T follicular helper cell (primary cell): ENCODE measurements around the gene SPAG6.
"Not testable (repeated sequence)": the region's sequence is repeated elsewhere in the genome, so short reads cannot be mapped to it uniquely, and the experiment has no call there.

ENCODE experiments used
- DNase-seq: peaks from one replicate; pipeline ENCODE4 v3.0.0-alpha.2; 2020; ENCODE audit warnings: low read depth
- total RNA-seq, 2 experiments: gene quantifications; one replicate each; lab custom pipeline; 2026; lab: John Stamatoyannopoulos, UW

The SPAG6 gene
- total RNA-seq, result 0 to 0.09 reads per million in 2 experiments

DNA sequence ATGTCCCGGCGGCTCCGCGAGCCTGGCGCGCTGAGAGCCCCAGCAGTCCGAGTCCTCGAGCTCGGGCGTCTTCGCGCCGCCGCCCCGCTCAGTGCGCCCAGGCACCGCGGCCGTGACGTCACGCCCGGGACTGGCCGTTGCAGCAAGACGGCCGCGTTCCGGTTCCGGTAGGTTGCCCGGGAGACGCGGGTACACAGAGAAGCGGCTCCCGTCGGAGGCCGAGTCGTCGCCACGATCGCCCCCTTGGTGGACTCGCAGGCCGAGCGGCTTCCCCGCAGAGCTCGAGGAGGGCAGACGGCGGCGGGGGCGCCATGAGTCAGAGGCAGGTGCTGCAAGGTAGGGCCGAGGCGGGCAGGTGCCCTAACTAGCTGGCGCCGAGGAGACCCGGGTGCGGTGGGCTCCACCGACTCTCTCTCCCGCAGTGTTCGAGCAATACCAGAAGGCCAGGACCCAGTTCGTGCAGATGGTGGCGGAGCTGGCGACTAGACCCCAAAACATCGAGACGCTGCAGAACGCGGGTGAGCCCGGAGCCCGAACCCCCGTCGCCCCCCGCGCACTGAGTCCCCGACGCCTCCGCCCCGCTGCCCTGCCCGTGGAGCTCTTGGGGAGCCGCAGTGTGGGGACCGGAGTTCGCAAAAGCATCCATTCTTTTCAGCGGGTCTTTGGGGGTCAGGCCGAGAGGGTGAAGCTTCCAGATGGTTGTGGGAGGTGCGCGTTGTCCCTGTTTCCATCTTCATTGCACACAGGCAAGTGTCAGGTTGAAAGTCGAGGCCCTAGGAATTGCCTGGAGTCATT is at the start of gene SPAG6:
SPAG6 (plus strand) TSS at position 196 of the 795 bp plus-strand sequence; CDS start at position 312, 116 bp downstream.
- no peak for DNase-seq

DNA sequence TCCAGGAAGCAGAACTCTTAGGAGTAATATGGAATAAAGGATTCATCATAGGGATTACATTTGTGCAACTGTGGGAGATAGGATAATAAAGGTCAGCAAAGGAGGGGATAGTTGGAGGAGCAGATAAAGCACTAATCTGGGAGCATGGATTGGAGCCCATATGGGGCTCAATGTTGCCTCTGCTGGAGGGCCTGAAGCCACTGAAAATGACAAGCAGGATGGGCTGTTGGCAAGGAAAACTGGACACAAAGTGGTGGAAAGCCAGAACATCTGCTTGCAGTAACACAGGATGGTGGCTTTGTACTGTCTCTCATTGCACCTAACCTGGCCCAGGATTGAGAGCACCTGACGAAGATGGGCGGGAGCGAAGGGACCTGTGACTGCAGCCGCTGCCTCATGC is 44.1 kb upstream of the SPAG6 start:
- no peak for DNase-seq

DNA sequence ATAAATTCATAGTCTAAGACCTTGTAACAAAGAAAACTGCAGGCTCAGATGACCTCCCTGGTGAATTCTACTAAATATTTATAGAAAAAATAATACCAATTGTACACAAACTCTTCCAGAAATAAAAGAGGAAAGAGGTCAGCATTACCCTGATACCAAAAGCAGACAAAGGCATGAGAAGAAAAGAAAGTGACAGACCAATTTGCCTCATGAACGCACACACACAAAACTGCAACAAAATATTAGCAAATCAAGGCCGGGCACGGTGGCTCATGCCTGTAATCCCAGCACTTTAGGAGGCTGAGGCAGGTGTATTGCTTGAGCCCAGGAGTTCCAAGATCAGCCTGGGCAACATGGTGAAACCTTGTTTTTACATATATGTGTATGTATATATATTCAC is 41.8 kb upstream of the SPAG6 start:
- DNase-seq, result no peak

DNA sequence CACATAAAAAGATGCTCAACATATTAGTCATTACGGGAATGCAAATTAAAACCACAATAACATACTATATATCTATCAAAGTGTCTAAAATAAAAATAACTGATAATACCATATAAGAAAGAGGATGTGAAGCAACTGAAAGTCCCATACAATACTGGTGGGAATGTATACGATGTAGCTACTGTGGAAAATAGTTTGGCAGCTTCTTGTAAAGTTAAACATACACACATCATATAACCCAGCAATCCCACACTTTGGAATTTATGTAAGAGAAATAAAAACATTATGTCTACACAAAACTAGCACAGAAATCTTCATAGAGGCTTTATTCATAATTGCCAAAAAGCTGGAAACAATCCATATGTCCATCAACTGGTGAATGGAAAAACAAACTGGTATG is 39.6 kb upstream of the SPAG6 start:
- DNase-seq, result no peak

DNA sequence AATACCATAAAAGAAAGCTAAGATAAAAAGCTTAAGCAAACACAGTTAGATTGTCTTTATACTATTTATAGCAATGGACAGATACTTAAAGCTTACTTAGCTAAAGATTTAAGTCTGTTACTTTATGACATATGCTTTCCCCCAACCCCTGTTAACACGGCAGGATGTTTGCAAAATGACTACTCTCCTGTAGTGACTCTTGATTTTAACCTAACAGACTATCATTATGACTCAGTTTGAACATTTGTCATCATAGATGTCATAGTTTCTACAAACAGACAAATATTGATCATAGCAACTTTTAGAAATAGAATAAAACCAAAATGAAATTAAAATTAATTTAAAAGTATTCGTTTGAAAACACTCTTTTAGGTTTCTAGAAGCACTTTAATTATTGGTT is 36.9 kb upstream of the SPAG6 start:
- no peak for DNase-seq

DNA sequence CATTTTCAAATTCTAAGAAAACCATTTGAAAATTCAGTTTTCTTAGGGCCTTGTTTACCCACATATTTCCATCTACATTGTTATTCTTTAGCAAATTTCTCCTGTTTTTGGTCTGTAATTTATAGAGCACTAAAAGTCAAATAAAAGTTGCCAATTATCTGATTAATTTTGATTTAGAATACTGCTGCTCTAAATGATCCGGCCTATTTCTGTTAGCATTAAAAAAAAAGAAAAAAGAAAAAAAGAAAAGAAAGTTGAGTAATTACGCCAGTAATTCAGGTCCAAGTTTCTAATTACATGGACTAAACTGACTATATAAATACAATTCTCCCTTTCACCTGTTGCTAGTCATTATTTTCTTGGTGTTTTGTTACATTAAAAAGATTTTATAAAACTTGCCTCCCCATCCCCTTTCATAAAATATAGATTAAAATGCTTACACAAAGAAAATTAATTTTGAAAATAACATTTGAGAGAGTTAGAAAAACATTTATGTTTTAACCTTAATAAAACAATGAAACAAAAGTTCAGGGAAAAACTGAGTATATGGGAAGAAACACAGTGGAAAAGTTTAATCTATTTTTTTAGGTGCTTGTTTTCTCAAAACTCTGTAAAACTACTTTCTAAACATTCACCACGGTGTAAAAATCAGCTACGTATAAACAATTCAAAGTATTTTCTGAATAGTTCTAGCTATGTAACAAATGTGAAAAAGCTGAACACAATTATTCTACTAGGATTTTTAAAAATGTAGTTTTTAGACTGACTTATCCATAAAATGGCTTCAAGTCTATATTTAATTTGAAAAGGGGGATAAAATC is 35.9 kb upstream of the SPAG6 start:
- no peak for DNase-seq

DNA sequence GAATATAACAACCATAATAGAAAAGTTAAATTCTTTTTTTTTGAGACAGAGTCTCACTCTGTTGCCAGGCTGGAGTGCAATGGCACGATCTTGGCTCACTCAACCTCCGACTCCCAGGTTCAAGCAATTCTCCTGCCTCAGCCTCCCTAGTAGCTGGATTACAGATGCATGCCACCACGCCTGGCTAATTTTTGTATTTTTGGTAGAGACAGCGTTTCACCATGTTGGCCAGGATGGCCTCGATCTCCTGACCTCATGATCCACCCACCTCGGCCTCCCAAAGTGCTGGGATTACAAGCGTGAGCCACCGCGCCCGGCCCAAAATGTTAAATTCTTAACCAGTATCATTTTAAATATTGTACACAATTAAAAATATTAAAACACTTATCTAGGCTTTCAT is 35.3 kb upstream of the SPAG6 start:
- DNase-seq, result not testable (repeated sequence)

DNA sequence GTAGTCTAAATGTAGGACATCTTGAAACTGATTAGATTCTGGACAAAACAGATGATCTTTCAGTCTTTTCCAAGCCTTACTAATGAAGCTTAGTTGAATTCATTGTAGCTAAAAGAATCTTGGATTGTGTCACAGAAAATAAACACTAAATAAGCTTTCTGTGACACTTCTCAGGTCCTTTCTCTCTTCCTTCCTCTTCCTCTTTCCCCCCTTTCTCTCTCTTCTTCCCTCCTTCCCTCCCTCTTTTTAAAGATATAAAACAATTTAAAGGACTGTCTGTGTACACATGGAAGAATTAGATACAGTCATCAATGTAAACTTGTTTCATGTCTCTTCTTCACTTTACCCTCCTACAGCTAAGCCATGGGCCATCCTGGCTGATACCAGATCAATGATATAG is 34.4 kb upstream of the SPAG6 start:
- no peak for DNase-seq

DNA sequence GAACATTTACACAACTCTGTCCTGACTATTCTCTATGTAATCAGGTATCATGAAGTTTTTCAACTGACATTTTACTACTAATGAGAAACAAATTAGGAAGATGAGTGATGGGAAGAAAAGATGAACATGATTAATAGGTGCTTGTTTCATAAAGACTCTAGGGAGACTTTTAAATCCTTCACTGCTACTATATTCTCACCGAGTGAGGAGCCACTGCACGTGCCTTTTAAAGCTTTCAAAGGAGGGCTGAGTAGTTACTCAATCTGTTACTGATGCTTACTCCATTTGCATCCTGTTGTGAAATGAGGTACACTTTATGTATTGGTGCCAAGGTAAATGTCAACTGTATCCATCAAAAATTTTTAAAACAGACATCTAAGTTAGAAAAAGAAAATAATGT is 30.4 kb upstream of the SPAG6 start:
- no peak for DNase-seq

DNA sequence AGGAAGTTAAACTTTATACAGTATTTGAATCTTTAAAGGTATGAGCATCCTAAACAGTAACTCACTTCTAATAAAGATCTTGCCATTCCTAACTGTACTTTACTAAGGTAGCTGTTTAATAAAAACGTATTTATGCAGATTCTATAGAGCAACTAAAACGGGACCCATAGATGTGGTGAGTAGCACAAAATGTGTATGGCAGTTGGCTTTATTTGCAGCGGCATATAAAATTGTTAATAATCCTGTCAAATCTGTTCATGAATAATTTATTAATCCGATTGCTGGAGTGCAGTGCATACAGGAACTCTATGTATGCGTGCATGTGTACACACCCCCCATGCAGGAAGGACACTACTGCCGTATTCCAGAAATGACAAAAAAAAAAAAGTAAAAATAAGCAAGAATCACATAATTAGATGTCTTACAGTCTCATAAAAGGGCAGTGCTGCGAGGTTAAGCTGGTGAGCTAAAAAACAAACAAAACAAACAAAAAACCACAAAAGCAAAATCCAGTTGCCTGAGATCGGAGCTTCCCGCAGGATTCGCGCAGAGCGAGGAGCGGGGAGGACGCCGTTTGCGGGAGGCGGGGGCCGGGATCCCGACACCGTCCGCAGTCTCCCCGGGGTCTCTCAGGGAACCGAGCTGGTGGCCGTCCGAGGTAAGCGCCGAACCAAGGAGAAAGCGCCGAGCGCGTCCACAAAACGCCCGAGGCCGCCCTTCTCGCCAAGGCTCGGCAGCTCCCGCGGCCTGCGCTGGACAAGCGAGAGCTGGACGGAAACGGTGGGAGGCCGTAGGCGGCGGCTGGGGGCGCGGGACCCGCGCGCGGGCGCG is 29.6 kb upstream of the SPAG6 start:
- DNase-seq, result no peak

DNA sequence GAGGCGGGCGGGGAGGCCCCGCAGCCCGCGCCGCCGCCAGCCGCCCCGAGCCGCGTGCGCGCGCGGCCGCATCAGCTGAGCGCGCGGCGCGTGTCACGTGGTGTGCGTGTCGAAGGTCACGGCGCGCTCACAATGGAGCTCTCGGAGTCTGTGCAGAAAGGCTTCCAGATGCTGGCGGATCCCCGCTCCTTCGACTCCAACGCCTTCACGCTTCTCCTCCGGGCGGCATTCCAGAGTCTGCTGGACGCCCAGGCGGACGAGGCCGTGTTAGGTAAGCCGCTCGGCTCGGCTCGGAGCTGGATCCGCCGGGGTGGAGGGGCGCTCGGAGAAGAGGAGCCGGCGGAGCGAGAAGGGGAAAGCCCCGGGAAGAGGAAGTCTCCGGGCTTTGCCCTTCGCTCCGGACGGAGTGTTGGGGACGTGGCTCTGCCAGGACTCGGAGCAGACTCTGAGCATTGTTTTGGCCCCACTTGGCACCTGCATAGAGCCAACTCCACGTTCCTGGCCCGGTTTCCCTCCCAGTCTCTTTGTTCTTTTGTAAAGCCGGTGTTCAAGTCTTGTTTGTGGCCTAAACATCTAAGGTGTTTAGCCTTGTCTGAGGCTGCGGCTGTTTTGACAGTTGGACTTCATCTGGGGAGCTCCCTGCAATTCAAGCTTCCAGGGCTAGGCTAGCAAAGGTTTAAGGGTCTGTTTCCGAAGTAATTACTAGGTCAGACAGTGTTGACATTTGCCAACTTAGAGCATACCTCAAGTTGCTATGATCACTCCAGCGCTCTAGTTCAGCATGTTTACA is 28.8 kb upstream of the SPAG6 start, which contains the start of gene COMMD3:
COMMD3 (plus strand) TSS at position 103 of the 790 bp plus-strand sequence; CDS start at position 133, 30 bp downstream.
- peak; percentile 74 for DNase-seq

DNA sequence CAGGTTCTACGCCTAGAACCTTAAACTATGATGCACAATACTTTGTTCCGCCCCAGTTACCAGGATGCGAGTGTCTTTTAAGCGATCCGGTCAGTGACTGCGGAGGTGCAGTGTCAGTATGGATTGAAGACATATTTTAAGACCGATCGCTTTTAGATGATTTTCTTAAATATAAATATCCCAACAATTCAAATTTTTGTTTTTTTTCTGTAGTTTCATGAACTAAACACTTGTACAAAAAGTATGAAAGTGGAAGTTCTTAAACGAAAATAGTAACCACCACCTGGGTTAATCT is 28.3 kb upstream of the SPAG6 start:
- no peak for DNase-seq

DNA sequence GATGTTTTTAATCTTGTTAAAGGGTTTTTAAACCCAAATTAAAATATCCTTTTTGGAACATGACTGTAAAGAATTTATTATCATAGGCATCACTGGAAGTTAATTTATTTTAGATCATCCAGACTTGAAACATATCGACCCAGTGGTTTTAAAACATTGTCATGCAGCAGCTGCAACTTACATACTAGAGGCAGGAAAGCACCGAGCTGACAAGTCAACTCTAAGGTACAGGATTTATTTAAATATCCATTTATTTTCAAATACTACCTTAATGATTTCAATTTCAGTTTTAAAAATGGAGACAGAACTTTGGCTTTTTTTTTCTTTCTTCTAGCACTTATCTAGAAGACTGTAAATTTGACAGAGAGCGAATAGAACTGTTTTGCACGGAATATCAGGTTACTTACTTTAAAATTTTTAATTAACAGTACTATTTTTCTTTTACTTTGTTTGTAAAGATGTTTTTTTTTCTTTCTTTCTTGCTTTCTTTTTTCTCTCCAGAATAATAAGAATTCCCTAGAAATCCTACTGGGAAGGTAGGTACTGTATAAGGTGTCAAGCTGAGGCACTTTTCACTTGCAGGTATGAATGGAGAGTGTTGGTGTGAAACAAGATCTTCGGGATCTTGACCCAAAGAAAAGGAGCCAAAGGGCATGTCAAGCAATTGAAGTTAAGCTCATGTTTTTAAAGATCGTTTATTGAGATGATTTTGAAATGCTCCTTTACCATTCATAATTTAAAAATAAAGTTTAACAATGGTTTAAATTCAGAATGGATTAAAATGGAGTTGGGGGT is 27.3 kb upstream of the SPAG6 start:
- no peak for DNase-seq

DNA sequence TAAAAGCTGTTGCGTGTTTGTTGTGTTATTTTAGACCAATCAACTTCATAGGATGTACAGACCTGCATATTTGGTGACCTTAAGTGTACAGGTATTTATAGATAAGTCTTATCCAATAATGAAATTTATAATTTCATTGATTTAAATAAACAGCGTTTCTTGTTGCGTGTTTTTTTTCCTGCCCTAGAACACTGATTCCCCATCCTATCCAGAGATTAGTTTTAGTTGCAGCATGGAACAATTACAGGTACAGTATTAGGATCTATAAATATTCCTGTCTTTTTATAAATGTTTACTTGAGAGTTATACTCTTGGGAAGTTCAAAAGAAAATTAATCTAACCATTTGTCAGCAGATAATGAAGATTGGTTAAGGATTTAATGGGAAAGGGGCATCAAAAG is 26.5 kb upstream of the SPAG6 start:
- DNase-seq, result no peak

DNA sequence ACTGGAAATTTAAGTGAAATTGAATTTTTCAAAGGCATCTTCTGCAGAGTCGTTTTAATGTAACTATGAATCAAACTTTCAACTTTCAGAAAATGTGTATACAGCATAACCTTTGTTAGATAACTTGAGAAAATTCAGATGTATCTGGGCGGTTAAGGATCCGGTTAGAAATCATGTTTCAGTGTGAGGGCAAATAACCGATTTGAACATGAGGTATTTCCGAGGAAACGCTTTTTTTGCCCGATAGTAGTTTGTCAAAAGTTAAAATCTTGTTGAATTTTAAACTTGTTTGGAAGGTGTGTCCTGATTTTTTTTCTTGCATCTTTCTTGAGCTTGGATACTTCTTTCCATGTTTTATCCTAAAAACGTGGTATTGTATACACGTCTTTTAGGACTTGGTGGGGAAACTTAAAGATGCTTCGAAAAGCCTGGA is 25.7 kb upstream of the SPAG6 start:
- no peak for DNase-seq

DNA sequence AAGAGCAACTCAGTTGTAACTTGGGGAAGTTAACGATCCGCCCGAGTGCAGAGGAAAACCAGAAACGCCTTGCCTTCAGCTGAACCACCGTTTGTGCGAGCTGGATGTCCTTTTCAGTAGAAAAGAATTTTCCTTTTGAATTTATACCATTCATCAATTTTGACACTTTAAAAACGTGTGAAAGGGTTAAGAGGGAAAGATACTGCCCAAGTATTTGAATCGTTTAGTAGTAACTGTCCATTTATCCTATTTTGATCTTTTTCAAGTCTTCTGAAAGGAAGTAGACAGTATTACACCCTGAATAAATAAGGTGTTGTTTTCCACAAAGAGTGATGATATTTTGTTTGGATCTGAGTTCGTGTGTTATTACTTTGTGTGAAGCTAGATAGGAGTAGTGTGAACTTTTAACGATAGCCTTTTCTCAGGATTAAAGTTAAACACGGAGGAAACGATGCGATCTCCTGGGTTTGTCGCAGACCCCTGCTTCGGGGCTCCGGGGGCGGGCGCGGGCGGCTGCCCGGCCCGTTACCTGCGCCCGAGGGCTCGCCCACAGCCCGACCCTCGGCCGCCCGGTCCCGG is 25.2 kb upstream of the SPAG6 start:
- DNase-seq, result no peak

DNA sequence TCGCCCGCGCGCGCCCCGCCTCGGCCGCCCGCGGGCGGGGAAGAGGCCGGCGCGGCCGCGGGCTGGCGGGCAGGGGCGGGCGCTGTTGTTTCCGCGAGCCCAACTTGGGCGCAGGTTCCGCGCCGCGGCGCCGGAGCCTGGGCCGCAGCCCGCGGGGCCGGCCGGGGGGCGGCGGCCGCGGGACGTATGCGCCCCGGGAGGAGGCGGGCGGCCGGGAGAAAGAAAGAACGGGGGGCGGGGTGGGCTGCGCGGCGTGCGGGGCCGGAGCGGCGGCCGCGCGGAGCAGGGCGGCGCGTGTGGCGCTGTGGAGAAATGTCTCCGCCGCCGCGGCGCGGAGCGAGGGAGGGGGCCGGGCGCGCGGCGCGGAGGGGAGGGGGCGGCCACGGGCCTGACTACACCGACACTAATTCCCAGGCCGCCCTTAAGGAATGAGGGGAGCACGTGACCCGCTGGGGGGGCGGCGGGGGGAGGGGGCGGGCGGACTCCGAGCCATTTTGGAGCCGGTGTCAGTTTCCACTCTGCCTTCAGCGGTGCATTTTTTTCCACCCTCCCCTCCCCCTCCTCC is 24.6 kb upstream of the SPAG6 start, which contains the start of gene BMI1:
BMI1 (plus strand) TSS at position 509 of the 565 bp plus-strand sequence. CDS start 5,351 bp downstream, outside the sequence.
- peak; percentile 56 for DNase-seq

DNA sequence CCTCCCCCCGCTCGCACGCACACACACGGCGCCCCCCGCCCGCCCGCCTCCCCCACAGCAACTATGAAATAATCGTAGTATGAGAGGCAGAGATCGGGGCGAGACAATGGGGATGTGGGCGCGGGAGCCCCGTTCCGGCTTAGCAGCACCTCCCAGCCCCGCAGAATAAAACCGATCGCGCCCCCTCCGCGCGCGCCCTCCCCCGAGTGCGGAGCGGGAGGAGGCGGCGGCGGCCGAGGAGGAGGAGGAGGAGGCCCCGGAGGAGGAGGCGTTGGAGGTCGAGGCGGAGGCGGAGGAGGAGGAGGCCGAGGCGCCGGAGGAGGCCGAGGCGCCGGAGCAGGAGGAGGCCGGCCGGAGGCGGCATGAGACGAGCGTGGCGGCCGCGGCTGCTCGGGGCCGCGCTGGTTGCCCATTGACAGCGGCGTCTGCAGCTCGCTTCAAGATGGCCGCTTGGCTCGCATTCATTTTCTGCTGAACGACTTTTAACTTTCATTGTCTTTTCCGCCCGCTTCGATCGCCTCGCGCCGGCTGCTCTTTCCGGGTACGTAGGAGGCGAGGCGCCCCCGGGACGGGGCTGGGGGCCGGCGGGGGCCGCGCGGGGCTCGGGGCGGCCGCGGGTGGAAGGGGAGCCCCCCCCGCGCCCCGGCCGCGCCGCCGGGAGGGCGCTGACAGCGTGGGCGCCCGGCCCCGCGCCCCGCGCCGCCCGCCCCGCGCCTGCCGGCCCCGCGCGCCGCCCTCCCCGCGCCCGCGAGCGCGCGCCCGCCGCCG is 24.0 kb upstream of the SPAG6 start:
- DNase-seq, result peak; percentile 48
